Liver (tissue), 3 donors: Measurements from ENCODE around the gene BCL2L11.

Source experiments
- CTCF ChIP-seq: fragments of 150-350 bp; IDR thresholded peaks from 2 replicates; pipeline ENCODE4 v1.5.1; 2017; ENCODE audit warnings: improper control_type of control experiment, low read depth, low read length; ENCODE audit not compliant: missing input control
- EGR1 ChIP-seq, 2 donors: IDR thresholded peaks; 2 replicates each; pipeline ENCODE4 v1.6.1; 2016 to 2018; ENCODE audit warnings: antibody characterized with exemption in 2 of 2, low read depth in 2 of 2
- JUND ChIP-seq, 2 donors: IDR thresholded peaks; 2 replicates each; pipeline ENCODE4 v1.6.1; 2016; ENCODE audit warnings: antibody characterized with exemption in 2 of 2
- REST ChIP-seq: IDR thresholded peaks from 2 replicates; pipeline ENCODE4 v1.6.1; 2016; ENCODE audit warnings: antibody characterized with exemption, mild to moderate bottlenecking
- TAF1 ChIP-seq: conservative IDR thresholded peaks from 2 replicates; pipeline ENCODE4 v1.6.1; 2016; ENCODE audit warnings: antibody characterized with exemption, mild to moderate bottlenecking
- YY1 ChIP-seq: IDR thresholded peaks from 2 replicates; pipeline ENCODE4 v1.6.1; 2016; ENCODE audit warnings: antibody characterized with exemption, mild to moderate bottlenecking
- donor health status: healthy.
- donor health status: healthy.

GRCh38 chr2:111145103-111145760 lies 24.5 kb downstream of the BCL2L11 start:
- TF ChIP-seq CTCF (no peak), REST (no peak), EGR1 (IDR thresholded peaks at IDR 0.05; ENCODE audit: low read depth in 2 of 2) (no peak), JUND (IDR thresholded peaks at IDR 0.05) (no peak), YY1 (no peak), TAF1 (no peak)
